ENCODE results near the gene VDAC2.

GRCh38 chr10:75263806-75264205, 53.2 kb downstream of the VDAC2 start:
- TF ChIP-seq, protein P1, sequence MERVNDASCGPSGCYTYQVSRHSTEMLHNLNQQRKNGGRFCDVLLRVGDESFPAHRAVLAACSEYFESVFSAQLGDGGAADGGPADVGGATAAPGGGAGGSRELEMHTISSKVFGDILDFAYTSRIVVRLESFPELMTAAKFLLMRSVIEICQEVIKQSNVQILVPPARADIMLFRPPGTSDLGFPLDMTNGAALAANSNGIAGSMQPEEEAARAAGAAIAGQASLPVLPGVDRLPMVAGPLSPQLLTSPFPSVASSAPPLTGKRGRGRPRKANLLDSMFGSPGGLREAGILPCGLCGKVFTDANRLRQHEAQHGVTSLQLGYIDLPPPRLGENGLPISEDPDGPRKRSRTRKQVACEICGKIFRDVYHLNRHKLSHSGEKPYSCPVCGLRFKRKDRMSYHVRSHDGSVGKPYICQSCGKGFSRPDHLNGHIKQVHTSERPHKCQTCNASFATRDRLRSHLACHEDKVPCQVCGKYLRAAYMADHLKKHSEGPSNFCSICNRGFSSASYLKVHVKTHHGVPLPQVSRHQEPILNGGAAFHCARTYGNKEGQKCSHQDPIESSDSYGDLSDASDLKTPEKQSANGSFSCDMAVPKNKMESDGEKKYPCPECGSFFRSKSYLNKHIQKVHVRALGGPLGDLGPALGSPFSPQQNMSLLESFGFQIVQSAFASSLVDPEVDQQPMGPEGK (CRISPR knock-in tag; IDR thresholded peaks at IDR 0.05; ENCODE audit: borderline replicate concordance): no peak
- TF ChIP-seq SNAI2 (CRISPR knock-in tag; IDR thresholded peaks at IDR 0.05) (no peak), RARB (CRISPR knock-in tag; IDR thresholded peaks at IDR 0.05) (no peak), POU6F1 (CRISPR knock-in tag; IDR thresholded peaks at IDR 0.05; ENCODE audit: borderline replicate concordance, low read depth) (no peak), TCF4 (CRISPR knock-in tag; IDR thresholded peaks at IDR 0.05; ENCODE audit: borderline replicate concordance) (no peak), OSR1 (CRISPR knock-in tag; IDR thresholded peaks at IDR 0.05) (no peak), CSDC2 (CRISPR knock-in tag; IDR thresholded peaks at IDR 0.05) (no peak), ARNTL (CRISPR knock-in tag; IDR thresholded peaks at IDR 0.05; ENCODE audit: borderline replicate concordance, low read depth) (no peak), ZFP30 (CRISPR knock-in tag; IDR thresholded peaks at IDR 0.05) (no peak), ZNF8 (CRISPR knock-in tag; IDR thresholded peaks at IDR 0.05) (no peak), ESRRG (CRISPR knock-in tag; IDR thresholded peaks at IDR 0.05) (no peak), CREB5 (CRISPR knock-in tag; IDR thresholded peaks at IDR 0.05; ENCODE audit: low read depth) (no peak), ZFP3 (CRISPR knock-in tag; IDR thresholded peaks at IDR 0.05) (no peak)
- TF ChIP-seq, protein P2, sequence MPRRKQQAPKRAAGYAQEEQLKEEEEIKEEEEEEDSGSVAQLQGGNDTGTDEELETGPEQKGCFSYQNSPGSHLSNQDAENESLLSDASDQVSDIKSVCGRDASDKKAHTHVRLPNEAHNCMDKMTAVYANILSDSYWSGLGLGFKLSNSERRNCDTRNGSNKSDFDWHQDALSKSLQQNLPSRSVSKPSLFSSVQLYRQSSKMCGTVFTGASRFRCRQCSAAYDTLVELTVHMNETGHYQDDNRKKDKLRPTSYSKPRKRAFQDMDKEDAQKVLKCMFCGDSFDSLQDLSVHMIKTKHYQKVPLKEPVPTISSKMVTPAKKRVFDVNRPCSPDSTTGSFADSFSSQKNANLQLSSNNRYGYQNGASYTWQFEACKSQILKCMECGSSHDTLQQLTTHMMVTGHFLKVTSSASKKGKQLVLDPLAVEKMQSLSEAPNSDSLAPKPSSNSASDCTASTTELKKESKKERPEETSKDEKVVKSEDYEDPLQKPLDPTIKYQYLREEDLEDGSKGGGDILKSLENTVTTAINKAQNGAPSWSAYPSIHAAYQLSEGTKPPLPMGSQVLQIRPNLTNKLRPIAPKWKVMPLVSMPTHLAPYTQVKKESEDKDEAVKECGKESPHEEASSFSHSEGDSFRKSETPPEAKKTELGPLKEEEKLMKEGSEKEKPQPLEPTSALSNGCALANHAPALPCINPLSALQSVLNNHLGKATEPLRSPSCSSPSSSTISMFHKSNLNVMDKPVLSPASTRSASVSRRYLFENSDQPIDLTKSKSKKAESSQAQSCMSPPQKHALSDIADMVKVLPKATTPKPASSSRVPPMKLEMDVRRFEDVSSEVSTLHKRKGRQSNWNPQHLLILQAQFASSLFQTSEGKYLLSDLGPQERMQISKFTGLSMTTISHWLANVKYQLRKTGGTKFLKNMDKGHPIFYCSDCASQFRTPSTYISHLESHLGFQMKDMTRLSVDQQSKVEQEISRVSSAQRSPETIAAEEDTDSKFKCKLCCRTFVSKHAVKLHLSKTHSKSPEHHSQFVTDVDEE (CRISPR knock-in tag; IDR thresholded peaks at IDR 0.05): no peak
